T-cell (primary cell): ENCODE measurements around the gene ZNG1A. TPM values are rescaled to one million over a fixed set of nuclear protein-coding genes. Genes with fewer than 3 reads are reported as not detected.
"Not testable (repeated sequence)": the region's sequence is repeated elsewhere in the genome, so short reads cannot be mapped to it uniquely, and the experiment has no call there.

Experiments
- ATAC-seq, 4 experiments: fragments of 200-7000 bp in 3 of 4; fragments of 150-1000 bp in 1 of 4; cut with Tn5 transposase; replicated peaks in 1 of 4; 1 replicate in 3 of 4; 2 replicates in 1 of 4; pipeline ENCODE4 v1.10.0; 2021; ENCODE audit warnings: moderate library complexity in 3 of 4, mild to moderate bottlenecking in 2 of 4, moderate number of reproducible peaks in 1 of 4
- CTCF ChIA-PET, 2 donors: fragments of 300-600 bp; sonication (Branson Sonifier 250); formaldehyde crosslinking; loops; one replicate each; lab custom pipeline; 2022; ENCODE audit warnings: antibody characterized with exemption in 2 of 2; lab: Charles Lee
- POLR2A ChIA-PET, 2 donors: fragments of 300-600 bp; sonication (Branson Sonifier 250); formaldehyde crosslinking; loops; one replicate each; lab custom pipeline; 2022; ENCODE audit warnings: antibody characterized with exemption in 2 of 2; lab: Charles Lee
- DNase-seq, 35 experiments: peaks; one replicate each; pipeline versions ENCODE4 v3.0.0 to v3.0.0-alpha.2; 2013 to 2023
- H3K27ac ChIP-seq: one replicate; pipeline ENCODE4 v1.5.1; 2013; ENCODE audit warnings: low read length
- H3K27me3 ChIP-seq, 2 experiments: replicated peaks in 1 of 2; 1 replicate in 1 of 2; 2 replicates in 1 of 2; pipeline versions ENCODE4 v1.6.1 to v1.7.0; 2013; ENCODE audit warnings: low read length in 1 of 2, mixed read lengths in 1 of 2; ENCODE audit not compliant: control insufficient read depth in 2 of 2, insufficient read depth in 2 of 2; ENCODE audit errors: extremely low read depth in 1 of 2
- H3K36me3 ChIP-seq, 2 donors: 1 replicate in 1 of 2; 2 replicates in 1 of 2; pipeline versions ENCODE4 v1.6.1 to v1.7.0; 2013; ENCODE audit warnings: low read length in 1 of 2; ENCODE audit not compliant: control insufficient read depth in 2 of 2, insufficient read depth in 1 of 2; ENCODE audit errors: extremely low read depth in 1 of 2
- H3K4me1 ChIP-seq, 2 experiments: 1 replicate in 1 of 2; 2 replicates in 1 of 2; pipeline versions ENCODE4 v1.6.1 to v1.7.0; 2013; ENCODE audit warnings: low read length in 2 of 2, mixed read lengths in 1 of 2; ENCODE audit not compliant: insufficient read depth in 2 of 2, control insufficient read depth in 1 of 2; ENCODE audit errors: extremely low read depth in 1 of 2
- H3K4me3 ChIP-seq, 2 donors: 1 replicate in 1 of 2; 2 replicates in 1 of 2; pipeline versions ENCODE4 v1.5.1 to v1.7.0; 2013; ENCODE audit warnings: mild to moderate bottlenecking in 2 of 2, low read length in 1 of 2, moderate library complexity in 1 of 2; ENCODE audit not compliant: control insufficient read depth in 1 of 2; ENCODE audit errors: extremely low read depth in 1 of 2
- H3K9me3 ChIP-seq: 2 replicates; pipeline ENCODE4 v1.7.0; 2013
- H3K27ac Mint-ChIP-seq, 2 donors: one replicate each; pipeline ENCODE4 v1.8.0; 2020 to 2021; ENCODE audit warnings: mild to moderate bottlenecking in 2 of 2, mixed read lengths in 2 of 2
- H3K27me3 Mint-ChIP-seq, 2 donors: one replicate each; pipeline ENCODE4 v1.8.0; 2021 to 2022; ENCODE audit warnings: mixed read lengths in 2 of 2
- H3K36me3 Mint-ChIP-seq: one replicate; pipeline ENCODE4 v1.8.0; 2021; ENCODE audit warnings: mixed read lengths
- H3K4me1 Mint-ChIP-seq, 3 donors: one replicate each; pipeline ENCODE4 v1.8.0; 2020 to 2022; ENCODE audit warnings: mixed read lengths in 3 of 3, mild to moderate bottlenecking in 1 of 3
- H3K4me3 Mint-ChIP-seq, 3 donors: one replicate each; pipeline ENCODE4 v1.8.0; 2020 to 2022; ENCODE audit warnings: mild to moderate bottlenecking in 3 of 3, mixed read lengths in 3 of 3, moderate library complexity in 3 of 3
- H3K9me3 Mint-ChIP-seq, 3 donors: one replicate each; pipeline ENCODE4 v1.8.0; 2020 to 2022; ENCODE audit warnings: mixed read lengths in 3 of 3
- WGBS: methylation state at CpG from one replicate; pipeline ENCODE4 v1.1.5; 2013; ENCODE audit warnings: missing lambda C conversion rate; ENCODE audit not compliant: insufficient coverage; 5-methylcytosine and 5-hydroxymethylcytosine counted together
- total RNA-seq, 35 experiments: library from RNA in 6 of 35; stranded (reverse) in 6 of 35; fragments of 120-200 nt in 1 of 35; gene quantifications; one replicate each; pipeline versions ENCODE4 v1.2.1 to v1.2.4 and lab custom pipeline; 2013 to 2026

Gene ZNG1A
- total RNA-seq, 5 donors from 2014 or later (not counting 1 experiment from before 2014, with no cell fraction given): 21.2 to 31.2 (median 22.3) TPM

GRCh38 chr9:82932-83689, 95.7 kb downstream of the ZNG1A start:
- H3K4me3 ChIP-seq, H3K36me3 ChIP-seq, H3K27ac Mint-ChIP-seq, ATAC-seq, H3K4me3 Mint-ChIP-seq, H3K9me3 ChIP-seq, DNase-seq, H3K27me3 Mint-ChIP-seq, H3K27ac ChIP-seq, H3K27me3 ChIP-seq, H3K9me3 Mint-ChIP-seq, H3K36me3 Mint-ChIP-seq, H3K4me1 Mint-ChIP-seq, CTCF ChIA-PET, H3K4me1 ChIP-seq, POLR2A ChIA-PET: not testable (repeated sequence)
- no CpG with 5 or more reads among the region's 31 CpGs for WGBS

GRCh38 chr9:78333-78732, 100.5 kb downstream of the ZNG1A start:
- H3K27me3 ChIP-seq, H3K9me3 ChIP-seq, H3K9me3 Mint-ChIP-seq, DNase-seq, ATAC-seq, H3K27me3 Mint-ChIP-seq, H3K4me3 Mint-ChIP-seq, CTCF ChIA-PET, H3K4me1 Mint-ChIP-seq, H3K4me1 ChIP-seq, POLR2A ChIA-PET, H3K36me3 ChIP-seq, H3K4me3 ChIP-seq, H3K36me3 Mint-ChIP-seq, H3K27ac Mint-ChIP-seq, H3K27ac ChIP-seq: not testable (repeated sequence)
- no CpG with 5 or more reads among the region's 3 CpGs for WGBS

- H3K27ac ChIP-seq, POLR2A ChIA-PET, H3K36me3 ChIP-seq, H3K4me1 ChIP-seq, H3K9me3 ChIP-seq, H3K4me3 Mint-ChIP-seq, ATAC-seq, H3K9me3 Mint-ChIP-seq, CTCF ChIA-PET, H3K27ac Mint-ChIP-seq, H3K4me1 Mint-ChIP-seq, DNase-seq, H3K4me3 ChIP-seq, H3K36me3 Mint-ChIP-seq: not testable (repeated sequence)
- no CpG with 5 or more reads among the region's 3 CpGs for WGBS
- H3K27me3 Mint-ChIP-seq: peaks cover 11 to 13% of the 10 kb centered on the region in 2 donors
- H3K27me3 ChIP-seq: peaks cover 0 to 12% of the 10 kb centered on the region in 2 experiments
These were observed 102.5 kb downstream of the ZNG1A start for GRCh38 chr9:76389-76788.

- no CpG with 5 or more reads among the region's 18 CpGs for WGBS
- H3K4me3 Mint-ChIP-seq: peak overlapping the region; percentile 59 to 74 (median 62)
These were observed 104.8 kb downstream of the ZNG1A start for GRCh38 chr9:73900-74525.

GRCh38 chr9:73076-73899, 105.6 kb downstream of the ZNG1A start:
- H3K27me3 Mint-ChIP-seq, H3K27ac Mint-ChIP-seq, H3K36me3 Mint-ChIP-seq, H3K27ac ChIP-seq, H3K9me3 Mint-ChIP-seq, POLR2A ChIA-PET, H3K4me1 Mint-ChIP-seq, H3K9me3 ChIP-seq, H3K4me1 ChIP-seq, CTCF ChIA-PET, H3K36me3 ChIP-seq: not testable (repeated sequence)
- 4% methylated on average over 73 of the region's 109 CpGs for WGBS
- H3K4me3 Mint-ChIP-seq: peak overlapping the region; percentile 59 to 76 (median 62)
- Histone ChIP-seq H3K27me3 (peaks cover 0 to 12% of the 10 kb centered on the region in 2 experiments), H3K4me3 (peak overlapping the region; percentile 30 to 38)
- ATAC-seq (peak; percentile 67 to 74 (median 72)), DNase-seq (peak in 17 of 35 experiments; percentile 0 to 27 (median 12))

More at GRCh38 chr9:73900-74525, 104.8 kb downstream of the ZNG1A start:
- ATAC-seq, H3K9me3 ChIP-seq, POLR2A ChIA-PET, H3K27me3 Mint-ChIP-seq, H3K27ac ChIP-seq, H3K4me1 Mint-ChIP-seq, H3K36me3 Mint-ChIP-seq, CTCF ChIA-PET, H3K4me1 ChIP-seq, H3K36me3 ChIP-seq, H3K4me3 ChIP-seq, DNase-seq, H3K27ac Mint-ChIP-seq, H3K9me3 Mint-ChIP-seq: not testable (repeated sequence)
- H3K27me3 ChIP-seq: peaks cover 0 to 12% of the 10 kb centered on the region in 2 experiments
